ENCODE data around the gene GSAP. TPM values are rescaled to one million over a fixed set of nuclear protein-coding genes. Genes with fewer than 3 reads are reported as not detected.

The GSAP gene
- total RNA-seq, 3 donors from 2014 or later, result 25.8 to 35.7 (median 27.5) TPM

GRCh38 chr7:77413128-77413527, 3.0 kb downstream of the GSAP start:
- H3K27me3 ChIP-seq, result no peaks in the 10 kb centered on the region
- no peak for DNase-seq (ENCODE audit: low spot score in 2 of 2)
- H3K36me3 ChIP-seq, result no peaks in the 10 kb centered on the region
- intact Hi-C loops (cut with DNase I; ENCODE audit: low total_unique reads), result no loop called here
- H3K4me3 ChIP-seq, result no peak overlapping the region
- no peaks in the 10 kb centered on the region for H3K9me3 ChIP-seq
- H3K27ac ChIP-seq, result no peak overlapping the region
- TF ChIP-seq POLR2A (IDR thresholded peaks at IDR 0.05), result no peak
- no peak for TF ChIP-seq CTCF (IDR thresholded peaks at IDR 0.05)
- TF ChIP-seq POLR2AphosphoS5 (IDR thresholded peaks at IDR 0.05), result no peak
- H3K4me1 ChIP-seq, result peaks cover 0 to 4% of the 10 kb centered on the region in 2 donors

DNA sequence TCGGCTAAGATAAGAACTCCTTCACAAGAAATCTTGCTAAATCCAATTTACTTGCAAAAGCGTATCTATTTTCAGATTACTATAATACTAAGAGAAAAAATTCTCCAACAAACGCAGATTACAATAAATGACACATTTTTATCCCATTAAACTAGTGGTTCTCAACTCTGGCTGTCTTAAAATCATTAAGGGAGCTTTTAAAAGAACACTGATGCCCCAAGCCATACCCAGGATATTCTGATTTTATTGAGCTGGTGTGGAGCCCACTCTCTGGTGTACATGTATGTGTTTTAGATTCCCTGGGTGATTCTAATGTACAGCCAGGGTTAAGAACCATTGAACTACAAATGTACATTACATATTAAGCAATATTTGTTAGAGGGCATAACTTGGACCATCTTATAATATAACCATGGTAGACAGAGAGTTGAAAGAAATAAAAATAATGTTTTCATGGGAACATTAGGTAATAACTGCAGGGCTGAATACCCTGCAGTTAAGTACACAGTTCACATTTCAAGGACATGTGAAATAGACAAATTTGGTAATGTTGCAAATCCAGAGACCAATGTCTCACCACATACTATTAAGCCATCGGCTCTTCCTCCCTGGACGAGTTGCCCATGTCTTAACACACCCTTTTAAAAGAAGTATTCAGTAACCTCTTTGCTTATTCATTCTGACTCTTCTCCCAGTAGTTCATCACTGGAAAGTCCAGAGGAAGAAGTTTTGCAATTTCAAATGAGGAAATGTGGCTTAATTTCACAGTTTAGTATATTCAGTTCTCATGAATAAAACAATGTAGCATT, 6.2 kb downstream of the GSAP start:
- H3K4me3 ChIP-seq, result no peak overlapping the region
- no peak for DNase-seq (ENCODE audit: low spot score in 2 of 2)
- TF ChIP-seq CTCF (IDR thresholded peaks at IDR 0.05), result no peak
- H3K27ac ChIP-seq, result peak overlapping the region; percentile 53 to 63
- no peaks in the 10 kb centered on the region for H3K36me3 ChIP-seq
- H3K27me3 ChIP-seq, result no peaks in the 10 kb centered on the region
- H3K4me1 ChIP-seq, result no peaks in the 10 kb centered on the region
- no peaks in the 10 kb centered on the region for H3K9me3 ChIP-seq
- intact Hi-C loops (cut with DNase I; ENCODE audit: low total_unique reads), result no loop called here

GRCh38 chr7:77409005-77409738, 7.0 kb downstream of the GSAP start:
- Histone ChIP-seq H3K9me3 (no peaks in the 10 kb centered on the region), H3K4me1 (no peaks in the 10 kb centered on the region), H3K4me3 (no peak overlapping the region), H3K27ac (peak overlapping the region in 1 of 2 donors; percentile 63), H3K36me3 (no peaks in the 10 kb centered on the region), H3K27me3 (no peaks in the 10 kb centered on the region)
- DNase-seq (ENCODE audit: low spot score in 2 of 2), result no peak
- intact Hi-C loops (cut with DNase I; ENCODE audit: low total_unique reads), result no loop called here
- TF ChIP-seq POLR2AphosphoS5 (IDR thresholded peaks at IDR 0.05) (no peak), POLR2A (IDR thresholded peaks at IDR 0.05) (no peak), CTCF (IDR thresholded peaks at IDR 0.05) (no peak)

DNA sequence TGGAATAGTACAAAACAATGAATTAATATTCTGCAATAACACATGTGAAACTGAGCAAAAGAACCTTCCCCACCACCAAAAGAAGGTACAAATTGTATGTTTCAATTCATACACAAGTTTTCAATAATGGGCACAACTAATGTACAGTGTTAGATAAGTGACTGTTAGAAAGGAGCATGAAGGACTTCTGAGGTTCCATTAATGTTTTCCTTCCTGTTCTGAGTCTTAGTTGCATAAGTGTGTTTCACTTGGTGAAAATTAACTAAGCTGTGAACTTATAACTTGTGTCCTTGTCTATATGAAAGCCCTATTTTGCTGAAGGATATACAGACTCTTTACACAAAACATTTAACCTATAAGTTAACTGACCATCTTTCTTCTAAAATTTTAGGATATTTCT, 8.2 kb downstream of the GSAP start:
- H3K4me1 ChIP-seq, result no peaks in the 10 kb centered on the region
- no peaks in the 10 kb centered on the region for H3K9me3 ChIP-seq
- no peaks in the 10 kb centered on the region for H3K27me3 ChIP-seq
- TF ChIP-seq CTCF (IDR thresholded peaks at IDR 0.05) (no peak), POLR2A (IDR thresholded peaks at IDR 0.05) (no peak), POLR2AphosphoS5 (IDR thresholded peaks at IDR 0.05) (no peak)
- no peaks in the 10 kb centered on the region for H3K36me3 ChIP-seq
- no peak for DNase-seq (ENCODE audit: low spot score in 2 of 2)
- H3K27ac ChIP-seq, result no peak overlapping the region
- H3K4me3 ChIP-seq, result no peak overlapping the region
- intact Hi-C loops (cut with DNase I; ENCODE audit: low total_unique reads), result no loop called here

GRCh38 chr7:77406421-77406820, 9.7 kb downstream of the GSAP start:
- H3K9me3 ChIP-seq, result no peaks in the 10 kb centered on the region
- TF ChIP-seq POLR2AphosphoS5 (IDR thresholded peaks at IDR 0.05) (no peak), CTCF (IDR thresholded peaks at IDR 0.05) (no peak), POLR2A (IDR thresholded peaks at IDR 0.05) (no peak)
- H3K4me1 ChIP-seq, result no peaks in the 10 kb centered on the region
- DNase-seq (ENCODE audit: low spot score in 2 of 2), result no peak
- H3K4me3 ChIP-seq, result no peak overlapping the region
- intact Hi-C loops (cut with DNase I; ENCODE audit: low total_unique reads), result no loop called here
- no peaks in the 10 kb centered on the region for H3K27me3 ChIP-seq
- H3K27ac ChIP-seq, result no peak overlapping the region
- no peaks in the 10 kb centered on the region for H3K36me3 ChIP-seq

Measured in breast epithelium (tissue), 4 donors.